ENCODE results near the gene MROH7. TPM values are rescaled to one million over a fixed set of nuclear protein-coding genes. Genes with fewer than 3 reads are reported as not detected.

MROH7 gene
- total and polyA plus RNA-seq, 4 donors, result 0.21 to 3.4 (median 1.9) TPM

DNA sequence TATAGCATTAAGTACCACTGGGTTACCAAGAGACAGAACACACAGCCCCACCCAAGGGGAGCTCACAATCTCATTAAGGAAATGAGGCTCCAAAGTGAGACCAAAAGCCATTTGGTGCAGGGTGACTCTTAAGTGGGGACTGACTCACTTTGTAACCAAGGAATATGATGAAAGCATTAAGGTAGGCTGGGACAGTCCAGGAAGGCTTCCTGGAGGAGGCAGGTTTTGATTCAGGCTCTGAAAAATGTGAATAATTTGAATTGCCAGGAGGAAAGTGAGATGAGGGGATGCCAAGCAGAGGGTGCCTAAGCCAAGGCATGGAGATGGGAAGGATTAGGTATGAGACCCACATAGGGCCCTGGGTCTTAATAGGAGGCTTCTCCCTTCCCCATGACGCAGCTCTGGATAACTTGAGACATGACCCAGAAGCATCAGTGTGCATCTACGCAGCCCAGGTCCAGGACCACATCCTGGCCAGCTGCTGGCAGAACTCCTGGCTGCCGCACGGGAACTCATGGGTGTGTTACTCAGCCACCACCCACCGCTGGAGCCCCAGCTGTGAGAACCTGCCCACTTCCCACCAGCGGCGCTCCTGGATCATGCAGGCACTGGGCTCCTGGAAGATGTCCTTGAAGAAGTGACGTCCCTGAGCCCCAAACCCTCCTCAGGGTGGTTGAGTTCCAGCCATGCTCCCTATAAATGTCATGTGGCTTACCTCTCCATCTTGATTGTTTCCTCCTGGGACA lies 68.1 kb downstream of the MROH7 start:
- DNase-seq (no peak), ATAC-seq (ENCODE audit: insufficient read depth, low FRiP score) (no peak)
- H3K27me3 ChIP-seq (ENCODE audit: control insufficient read depth in 3 of 3, insufficient read depth in 3 of 3, low read length in 2 of 3), result peaks cover 0 to 2% (median 0%) of the 10 kb centered on the region in 3 donors
- no peaks in the 10 kb centered on the region for H3K36me3 ChIP-seq (ENCODE audit: control insufficient read depth in 4 of 4, insufficient read depth in 4 of 4, low read length in 4 of 4)
- no peaks in the 10 kb centered on the region for H3K9me3 ChIP-seq (ENCODE audit: control insufficient read depth in 4 of 4, insufficient read depth in 3 of 4, low read length in 3 of 4)
- no peak overlapping the region for H3K27ac ChIP-seq (ENCODE audit: low read depth in 1 of 2, low read length in 1 of 2)
- TF ChIP-seq, protein P1, sequence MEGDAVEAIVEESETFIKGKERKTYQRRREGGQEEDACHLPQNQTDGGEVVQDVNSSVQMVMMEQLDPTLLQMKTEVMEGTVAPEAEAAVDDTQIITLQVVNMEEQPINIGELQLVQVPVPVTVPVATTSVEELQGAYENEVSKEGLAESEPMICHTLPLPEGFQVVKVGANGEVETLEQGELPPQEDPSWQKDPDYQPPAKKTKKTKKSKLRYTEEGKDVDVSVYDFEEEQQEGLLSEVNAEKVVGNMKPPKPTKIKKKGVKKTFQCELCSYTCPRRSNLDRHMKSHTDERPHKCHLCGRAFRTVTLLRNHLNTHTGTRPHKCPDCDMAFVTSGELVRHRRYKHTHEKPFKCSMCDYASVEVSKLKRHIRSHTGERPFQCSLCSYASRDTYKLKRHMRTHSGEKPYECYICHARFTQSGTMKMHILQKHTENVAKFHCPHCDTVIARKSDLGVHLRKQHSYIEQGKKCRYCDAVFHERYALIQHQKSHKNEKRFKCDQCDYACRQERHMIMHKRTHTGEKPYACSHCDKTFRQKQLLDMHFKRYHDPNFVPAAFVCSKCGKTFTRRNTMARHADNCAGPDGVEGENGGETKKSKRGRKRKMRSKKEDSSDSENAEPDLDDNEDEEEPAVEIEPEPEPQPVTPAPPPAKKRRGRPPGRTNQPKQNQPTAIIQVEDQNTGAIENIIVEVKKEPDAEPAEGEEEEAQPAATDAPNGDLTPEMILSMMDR (IDR thresholded peaks at IDR 0.05; ENCODE audit: control extremely low read depth, extremely low read depth), result no peak
- peaks cover 0 to 2% (median 0%) of the 10 kb centered on the region in 5 donors for H3K4me1 ChIP-seq (ENCODE audit: control insufficient read depth in 5 of 5, insufficient read depth in 5 of 5, low read length in 5 of 5)
- H3K9ac ChIP-seq (ENCODE audit: insufficient read depth in 1 of 2, low read length in 2 of 2), result no peak overlapping the region
- WGBS, 2 donors, result 80 to 89% methylated on average over 8 of the region's 8 CpGs
- H3K4me3 ChIP-seq, result no peak overlapping the region

DNA sequence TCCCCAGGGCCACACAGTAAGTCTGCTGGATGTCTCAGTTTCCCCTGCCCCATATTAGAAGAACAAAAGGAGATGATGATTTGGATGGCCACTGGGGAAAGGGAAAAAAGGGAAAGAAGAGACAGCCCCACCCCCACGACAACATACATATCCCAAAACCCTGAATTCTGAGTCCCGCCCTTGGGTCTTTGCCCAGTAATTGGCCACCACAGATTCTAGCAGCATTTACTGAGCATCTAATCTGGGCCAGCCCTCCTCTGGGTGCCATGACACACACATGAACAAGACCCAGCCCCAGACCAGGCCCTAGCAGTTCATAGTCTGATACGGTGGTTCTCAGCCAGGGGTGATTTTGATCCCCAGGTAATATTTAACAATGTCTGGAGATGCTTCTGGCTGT lies 68.8 kb downstream of the MROH7 start:
- Histone ChIP-seq H3K9me3 (ENCODE audit: control insufficient read depth in 4 of 4, insufficient read depth in 3 of 4, low read length in 3 of 4) (no peaks in the 10 kb centered on the region), H3K4me3 (no peak overlapping the region), H3K9ac (ENCODE audit: insufficient read depth in 1 of 2, low read length in 2 of 2) (no peak overlapping the region), H3K27ac (ENCODE audit: low read depth in 1 of 2, low read length in 1 of 2) (no peak overlapping the region), H3K27me3 (ENCODE audit: control insufficient read depth in 3 of 3, insufficient read depth in 3 of 3, low read length in 2 of 3) (peaks cover 0 to 2% (median 0%) of the 10 kb centered on the region in 3 donors), H3K4me1 (ENCODE audit: control insufficient read depth in 5 of 5, insufficient read depth in 5 of 5, low read length in 5 of 5) (peaks cover 0 to 5% (median 0%) of the 10 kb centered on the region in 5 donors), H3K36me3 (ENCODE audit: control insufficient read depth in 4 of 4, insufficient read depth in 4 of 4, low read length in 4 of 4) (no peaks in the 10 kb centered on the region)
- WGBS, 2 donors, result 87 to 90% methylated on average over 3 of the region's 3 CpGs
- DNase-seq (no peak), ATAC-seq (ENCODE audit: insufficient read depth, low FRiP score) (no peak)
- TF ChIP-seq, protein P1 (IDR thresholded peaks at IDR 0.05; ENCODE audit: control extremely low read depth, extremely low read depth), result no peak

DNA sequence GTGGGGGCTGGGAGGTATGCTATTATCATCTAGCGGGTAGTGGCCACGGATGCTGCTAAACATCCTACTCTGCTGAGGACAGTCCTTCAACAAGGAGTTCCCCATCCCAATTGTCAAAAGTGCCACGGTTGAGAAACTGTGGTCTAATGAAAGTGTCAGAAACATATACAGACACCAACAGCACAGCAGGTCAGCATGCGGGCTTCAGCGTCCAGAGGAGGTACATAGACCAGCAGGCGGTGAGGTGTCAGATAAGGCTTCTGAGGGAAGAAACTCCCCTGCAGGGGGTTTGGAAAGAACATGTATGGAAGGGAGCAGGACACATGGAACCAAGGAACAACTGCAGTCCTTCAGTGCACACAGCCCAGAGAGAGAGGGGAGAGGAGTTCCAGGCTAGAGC lies 69.3 kb downstream of the MROH7 start:
- DNase-seq, result no peak
- no peak overlapping the region for H3K27ac ChIP-seq (ENCODE audit: low read depth in 1 of 2, low read length in 1 of 2)
- H3K9ac ChIP-seq (ENCODE audit: insufficient read depth in 1 of 2, low read length in 2 of 2), result no peak overlapping the region
- no peak for ATAC-seq (ENCODE audit: insufficient read depth, low FRiP score)
- H3K4me1 ChIP-seq (ENCODE audit: control insufficient read depth in 5 of 5, insufficient read depth in 5 of 5, low read length in 5 of 5), result peaks cover 0 to 6% (median 0%) of the 10 kb centered on the region in 5 donors
- TF ChIP-seq, protein P1 (IDR thresholded peaks at IDR 0.05; ENCODE audit: control extremely low read depth, extremely low read depth), result no peak
- 73 to 91% methylated on average over 6 of the region's 6 CpGs for WGBS, 2 donors
- no peaks in the 10 kb centered on the region for H3K9me3 ChIP-seq (ENCODE audit: control insufficient read depth in 4 of 4, insufficient read depth in 3 of 4, low read length in 3 of 4)
- H3K4me3 ChIP-seq, result no peak overlapping the region
- peaks cover 0 to 2% (median 0%) of the 10 kb centered on the region in 3 donors for H3K27me3 ChIP-seq (ENCODE audit: control insufficient read depth in 3 of 3, insufficient read depth in 3 of 3, low read length in 2 of 3)
- H3K36me3 ChIP-seq (ENCODE audit: control insufficient read depth in 4 of 4, insufficient read depth in 4 of 4, low read length in 4 of 4), result no peaks in the 10 kb centered on the region
